HG03354 (cell line): ENCODE data around the gene COA7.

ENCODE experiments used
- ATAC-seq: cut with Tn5 transposase; IDR thresholded peaks from one replicate; pipeline ENCODE4 v1.9.1; 2021; ENCODE audit warnings: mild to moderate bottlenecking; ENCODE audit not compliant: unreplicated experiment, poor library complexity, severe bottlenecking

The COA7 gene

GRCh38 chr1:52674497-52675384 lies 23.4 kb downstream of the COA7 start:
- ATAC-seq, result no peak

DNA sequence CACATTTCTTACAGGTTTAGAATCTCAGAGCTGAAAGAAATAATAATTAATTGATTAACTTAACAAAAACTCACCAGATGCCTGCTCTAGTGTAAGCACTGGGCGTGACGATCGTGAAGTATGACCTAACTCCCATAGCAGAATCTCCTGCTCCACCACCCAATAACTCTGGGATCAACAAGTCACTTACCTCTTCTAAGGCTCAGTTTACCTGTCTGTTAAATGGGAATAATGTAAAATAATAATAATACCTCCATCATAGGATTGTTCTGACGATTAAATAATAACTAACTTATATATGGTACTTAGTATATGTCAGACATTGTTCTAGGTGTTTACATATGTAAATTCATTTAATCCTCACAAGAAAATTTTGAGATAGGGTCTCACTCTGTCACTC lies 24.6 kb downstream of the COA7 start:
- ATAC-seq, result no peak

GRCh38 chr1:52672946-52673345 lies 25.2 kb downstream of the COA7 start:
- ATAC-seq, result no peak

DNA sequence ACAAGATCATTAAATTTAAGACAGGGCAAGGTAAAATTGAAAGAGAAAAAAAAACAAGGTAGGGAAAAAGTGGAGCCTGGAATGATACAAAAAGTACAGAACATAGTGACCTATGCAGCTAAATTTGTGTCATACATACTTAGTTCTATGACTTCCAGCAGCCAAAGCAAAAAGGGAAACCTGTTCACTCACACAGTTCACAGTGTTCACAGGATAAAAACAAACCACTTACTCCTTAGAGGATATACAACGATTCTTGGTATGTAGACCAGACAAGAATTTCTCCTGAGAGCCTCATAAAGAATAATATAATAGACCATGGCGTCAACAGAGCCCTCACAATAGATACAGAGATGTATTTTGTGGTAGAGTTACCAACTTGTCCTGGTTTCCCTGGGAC lies 27.5 kb downstream of the COA7 start:
- no peak for ATAC-seq

GRCh38 chr1:52669696-52670095 lies 28.5 kb downstream of the COA7 start:
- no peak for ATAC-seq

DNA sequence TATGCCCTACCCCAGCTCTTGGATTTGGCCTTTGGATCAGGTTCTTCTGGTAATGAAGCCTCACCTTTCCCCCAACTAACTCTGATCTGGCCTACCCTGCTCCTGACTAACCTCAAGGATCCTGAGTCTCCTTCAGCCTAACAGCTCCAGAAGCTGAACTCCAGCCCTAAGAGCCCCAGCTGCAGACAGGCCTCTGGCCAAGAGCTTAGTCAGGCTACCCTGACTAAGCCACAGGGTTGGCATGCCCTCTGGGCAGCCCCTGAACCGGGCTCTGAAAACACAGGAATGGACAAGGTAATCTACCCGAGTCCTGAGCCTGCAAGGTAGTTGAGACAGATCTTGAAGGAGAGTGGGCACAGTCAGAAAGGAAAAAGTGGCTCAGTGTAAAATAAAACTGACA lies 29.4 kb downstream of the COA7 start:
- no peak for ATAC-seq

- no peak for ATAC-seq
These were observed 30.2 kb downstream of the COA7 start for GRCh38 chr1:52667984-52668383.

GRCh38 chr1:52667290-52667689 lies 30.9 kb downstream of the COA7 start:
- ATAC-seq, result no peak

DNA sequence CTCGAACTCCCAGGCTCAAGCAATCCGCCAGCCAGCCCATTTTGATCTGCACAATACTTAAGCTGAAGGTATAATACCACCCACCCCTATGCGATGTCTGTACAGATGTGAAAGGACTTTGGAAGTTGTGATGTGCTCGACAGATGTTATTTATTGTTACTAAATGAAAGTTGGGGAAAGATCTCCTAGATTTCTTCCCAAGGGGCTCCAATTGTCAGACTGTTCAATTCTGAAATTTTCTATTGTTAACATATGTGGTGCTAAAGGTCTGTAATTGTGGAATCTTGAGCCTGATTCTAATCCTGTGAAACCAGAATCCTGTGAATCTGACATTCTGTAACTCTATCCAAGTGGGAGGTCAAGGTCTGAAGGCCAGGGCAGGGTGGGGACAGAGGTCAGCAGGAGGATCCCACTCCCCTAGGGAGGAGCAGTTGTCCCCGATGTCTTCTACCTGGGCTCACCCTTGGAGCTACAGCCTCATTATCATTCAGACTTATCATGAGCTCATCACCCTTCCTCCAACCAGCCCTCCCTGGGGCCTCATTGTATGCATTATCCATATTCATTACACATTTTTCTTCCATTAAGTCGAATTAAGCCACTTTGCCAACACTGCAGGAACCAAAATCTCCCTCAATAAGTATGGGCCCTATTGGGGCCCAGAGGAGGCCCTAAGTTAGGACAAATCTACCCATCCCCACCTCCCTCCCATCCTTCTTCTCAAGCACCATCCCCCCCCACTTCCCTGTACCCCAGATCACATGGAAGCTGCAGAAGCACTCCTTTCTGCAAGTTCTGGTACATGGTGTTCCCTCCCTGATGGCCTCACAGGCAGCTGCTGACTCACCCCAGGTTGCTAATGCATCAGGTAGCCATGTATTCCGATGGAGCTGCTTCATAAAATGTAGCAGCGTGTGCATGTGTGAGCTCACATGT lies 32.9 kb downstream of the COA7 start:
- no peak for ATAC-seq

- ATAC-seq, result no peak
These were observed 34.4 kb downstream of the COA7 start for GRCh38 chr1:52663716-52664115.

- no peak for ATAC-seq
These were observed 35.4 kb downstream of the COA7 start for GRCh38 chr1:52662645-52663313.

DNA sequence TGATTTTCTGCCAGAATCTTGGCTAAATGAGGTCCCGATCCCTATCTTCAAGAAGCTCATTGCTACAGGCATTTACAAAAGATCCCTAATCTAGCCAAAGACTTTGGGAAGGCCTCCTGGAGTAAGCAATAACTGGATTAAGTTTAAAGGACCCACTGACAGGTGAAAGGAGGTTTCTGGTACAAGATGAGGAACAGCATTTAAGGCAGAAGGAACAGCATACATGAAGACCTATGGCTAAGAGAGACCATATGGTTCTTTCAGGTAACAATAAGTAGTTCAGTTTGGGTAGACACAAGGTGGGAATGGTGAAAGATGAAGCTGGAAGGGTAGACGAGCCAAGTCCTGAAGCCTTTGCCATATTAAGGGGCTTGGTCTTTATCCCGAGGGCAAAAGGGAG lies 37.3 kb downstream of the COA7 start:
- no peak for ATAC-seq

DNA sequence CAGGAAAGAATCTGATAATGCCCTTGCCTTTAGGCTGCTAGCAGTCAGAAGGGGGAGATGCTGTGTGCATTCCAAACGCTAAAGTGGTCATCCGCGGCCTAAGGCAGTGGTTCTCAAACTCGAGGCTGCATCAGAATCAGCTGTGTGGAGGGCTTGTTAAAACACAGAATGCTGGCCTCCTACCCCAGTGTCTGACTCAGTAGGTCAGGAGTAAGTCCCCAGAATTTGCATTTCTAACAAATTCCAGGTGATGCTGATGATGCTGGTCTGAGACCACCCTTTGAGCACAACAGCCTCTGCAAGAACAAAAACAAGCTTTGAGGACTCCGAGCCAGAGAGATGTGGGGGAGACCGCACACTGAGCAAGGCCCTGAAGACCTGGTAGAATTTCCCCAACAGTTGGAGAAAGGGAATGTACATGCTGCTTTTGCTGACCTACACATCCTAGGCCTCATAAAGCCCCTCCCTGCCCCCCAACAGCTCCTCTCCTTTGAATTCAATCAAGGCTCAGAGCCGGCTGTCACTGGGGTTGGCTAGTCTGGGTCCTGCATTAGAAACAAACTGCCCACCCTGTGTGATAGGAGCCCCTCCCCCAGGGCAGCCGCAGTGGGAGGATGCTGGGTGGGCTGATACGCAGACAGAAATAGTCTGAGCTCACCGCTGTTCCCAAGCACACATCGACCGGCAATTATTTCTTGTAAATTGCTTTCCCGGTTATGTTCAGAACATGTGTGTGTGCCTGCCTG lies 38.1 kb downstream of the COA7 start:
- ATAC-seq, result no peak

DNA sequence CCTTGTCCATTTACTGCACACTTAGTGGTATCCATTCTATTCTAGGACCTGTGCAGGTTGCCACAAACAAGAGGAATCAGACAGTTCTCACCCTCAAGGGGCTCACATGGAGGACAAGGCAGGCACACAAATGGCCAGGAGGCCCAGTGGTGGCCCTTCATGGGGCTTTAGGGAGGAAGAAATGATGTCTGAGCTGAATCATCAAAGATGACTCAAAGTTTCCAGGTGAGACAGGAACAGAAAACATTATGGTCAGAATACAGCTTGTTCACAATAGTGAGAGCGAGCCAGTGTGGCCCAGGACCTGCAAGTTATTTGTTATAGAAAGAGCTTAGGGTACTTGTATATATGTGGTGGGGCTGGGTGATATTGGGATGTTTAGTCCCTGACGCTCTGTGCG lies 38.8 kb downstream of the COA7 start:
- ATAC-seq, result no peak

GRCh38 chr1:52658795-52659194 lies 39.4 kb downstream of the COA7 start:
- no peak for ATAC-seq

DNA sequence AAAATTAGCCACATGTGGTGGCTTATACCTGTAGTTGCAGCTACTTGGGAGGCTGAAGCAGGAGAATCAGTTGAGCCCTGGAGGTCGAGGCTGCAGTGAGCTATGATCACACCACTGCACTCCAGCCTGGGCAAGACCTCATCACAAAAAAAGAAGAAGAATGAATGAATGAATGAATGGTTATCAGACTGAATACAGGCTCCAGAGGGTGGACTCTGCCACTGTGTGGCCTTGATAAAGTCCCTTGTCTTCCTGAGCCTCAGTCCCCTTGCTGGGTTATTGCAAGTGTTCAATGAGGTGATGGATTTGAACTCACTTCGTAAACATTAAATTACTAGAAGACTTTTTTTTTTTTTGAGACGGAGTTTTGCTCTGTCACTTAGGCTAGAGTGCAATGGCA lies 40.4 kb downstream of the COA7 start:
- ATAC-seq, result no peak

- ATAC-seq, result no peak
These were observed 44.1 kb downstream of the COA7 start for GRCh38 chr1:52654063-52654462.

DNA sequence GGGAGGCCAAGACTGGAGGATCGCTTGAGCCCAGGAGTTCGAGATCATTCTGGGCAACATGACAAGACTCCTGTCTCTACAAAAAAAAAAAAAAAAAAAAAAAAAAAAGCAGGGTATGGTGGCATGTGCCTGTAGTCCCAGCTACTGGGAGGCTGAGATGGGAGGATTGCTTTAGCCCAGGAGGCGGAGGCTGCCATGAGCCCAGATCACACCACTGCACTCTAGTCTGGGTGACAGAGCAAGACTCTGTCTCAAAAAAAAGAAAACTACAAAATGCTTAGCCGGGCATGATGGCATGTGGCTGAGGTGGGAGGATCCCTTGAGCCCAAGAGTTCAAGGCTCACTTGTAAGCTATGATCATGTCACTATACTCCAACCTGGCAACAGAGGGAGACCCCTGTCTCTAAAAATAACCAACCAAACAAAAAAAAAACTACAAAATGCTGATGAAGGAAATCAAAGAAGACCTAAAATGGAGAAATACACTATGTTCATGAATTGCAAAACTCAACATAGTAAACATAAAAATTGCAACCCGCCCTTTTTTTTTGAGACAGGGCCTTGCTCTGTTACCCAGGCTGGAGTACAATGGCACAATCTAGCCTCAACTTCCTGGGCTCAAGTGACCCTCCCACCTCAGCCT lies 44.8 kb downstream of the COA7 start:
- no peak for ATAC-seq

DNA sequence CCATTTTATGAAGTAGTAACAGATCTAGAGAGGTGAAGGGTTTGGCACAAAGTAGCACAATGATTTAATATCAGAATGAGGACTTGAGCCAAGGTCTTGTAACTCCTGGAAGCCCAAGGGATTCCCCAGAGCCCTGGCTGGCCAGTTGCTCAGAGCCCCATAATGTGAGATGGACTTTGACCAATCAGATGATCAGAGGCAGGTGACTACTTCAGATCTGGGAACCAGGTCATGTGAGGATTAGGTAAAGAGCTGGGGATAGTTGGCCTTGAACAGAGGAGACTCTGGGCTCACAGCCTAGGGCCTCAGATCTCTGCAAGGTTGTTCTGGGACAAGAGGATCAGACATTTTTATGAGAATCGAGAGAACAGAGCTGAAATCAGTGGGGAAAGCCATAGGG lies 46.2 kb downstream of the COA7 start:
- no peak for ATAC-seq
